WTC11 (cell line): ENCODE results near the gene PTPRC. TPM values are rescaled to one million over a fixed set of nuclear protein-coding genes. Genes with fewer than 3 reads are reported as not detected.

Experiments
- ATAC-seq: fragments of 200-7000 bp; cut with Tn5 transposase; 2 replicates; pipeline ENCODE4 v1.10.0; 2021; ENCODE audit warnings: mild to moderate bottlenecking, moderate library complexity
- CTCF ChIA-PET: fragments of 300-600 bp; sonication (Branson Sonifier 250); formaldehyde crosslinking; loops from one replicate; lab custom pipeline; 2021; ENCODE audit warnings: antibody characterized with exemption; lab: Charles Lee
- POLR2A ChIA-PET: fragments of 350-600 bp; sonication (Branson Sonifier 250); formaldehyde crosslinking; loops from one replicate; lab custom pipeline; 2021; ENCODE audit warnings: antibody characterized with exemption; lab: Charles Lee
- DNase-seq: peaks from one replicate; pipeline ENCODE4 v3.0.0; 2021; ENCODE audit warnings: low spot score
- H3K27ac Mint-ChIP-seq: 2 replicates; pipeline ENCODE4 v1.8.0; 2021; ENCODE audit warnings: mixed read lengths
- H3K27me3 Mint-ChIP-seq: 2 replicates; pipeline ENCODE4 v1.8.0; 2021; ENCODE audit warnings: low read depth, mild to moderate bottlenecking, moderate library complexity, mixed read lengths
- H3K36me3 Mint-ChIP-seq: 2 replicates; pipeline ENCODE4 v1.8.0; 2021; ENCODE audit warnings: mixed read lengths
- H3K4me1 Mint-ChIP-seq: 2 replicates; pipeline ENCODE4 v1.8.0; 2022; ENCODE audit warnings: mixed read lengths
- H3K4me3 Mint-ChIP-seq: 2 replicates; pipeline ENCODE4 v1.8.0; 2021; ENCODE audit warnings: mild to moderate bottlenecking, moderate library complexity, mixed read lengths
- H3K9me3 Mint-ChIP-seq: 2 replicates; pipeline ENCODE4 v1.8.0; 2021; ENCODE audit warnings: mixed read lengths
- AR ChIP-seq: fragments of 250-450 bp; sonication (Bioruptor Pico); IDR thresholded peaks from 2 replicates; pipeline ENCODE4 v1.9.0; 2021; ENCODE audit warnings: mild to moderate bottlenecking
- CREB1 ChIP-seq: sonication (generic); formaldehyde crosslinking; IDR thresholded peaks from 2 replicates; pipeline ENCODE4 v1.8.0; 2023; ENCODE audit warnings: mild to moderate bottlenecking, missing genetic modification reagents
- E2F4 ChIP-seq: sonication (generic); formaldehyde crosslinking; IDR thresholded peaks from 2 replicates; pipeline ENCODE4 v1.8.1; 2022; ENCODE audit warnings: low read depth, mild to moderate bottlenecking, moderate library complexity, missing genetic modification reagents, borderline replicate concordance
- E2F5 ChIP-seq: sonication (generic); formaldehyde crosslinking; IDR thresholded peaks from 2 replicates; pipeline ENCODE4 v1.8.1; 2022; ENCODE audit warnings: mild to moderate bottlenecking, moderate library complexity, missing genetic modification reagents
- ETV6 ChIP-seq: sonication (generic); formaldehyde crosslinking; IDR thresholded peaks from 2 replicates; pipeline ENCODE4 v1.8.1; 2022; ENCODE audit warnings: mild to moderate bottlenecking, missing genetic modification reagents
- IRF1 ChIP-seq: sonication (generic); formaldehyde crosslinking; IDR thresholded peaks from 2 replicates; pipeline ENCODE4 v1.8.0; 2023; ENCODE audit warnings: missing genetic modification reagents
- JUN ChIP-seq: sonication (generic); formaldehyde crosslinking; IDR thresholded peaks from 2 replicates; pipeline ENCODE4 v1.8.0; 2023; ENCODE audit warnings: mild to moderate bottlenecking, missing genetic modification reagents
- KAT7 ChIP-seq: sonication (generic); formaldehyde crosslinking; IDR thresholded peaks from 2 replicates; pipeline ENCODE4 v1.8.1; 2023; ENCODE audit warnings: missing genetic modification reagents, mild to moderate bottlenecking, borderline replicate concordance
- PRDM15 ChIP-seq: sonication (generic); formaldehyde crosslinking; IDR thresholded peaks from 2 replicates; pipeline ENCODE4 v1.8.0; 2022; ENCODE audit warnings: missing genetic modification reagents
- PREB ChIP-seq: sonication (generic); formaldehyde crosslinking; IDR thresholded peaks from 2 replicates; pipeline ENCODE4 v1.8.1; 2022; ENCODE audit warnings: mild to moderate bottlenecking, missing genetic modification reagents, moderate library complexity, borderline replicate concordance
- SMAD3 ChIP-seq: sonication (generic); formaldehyde crosslinking; IDR thresholded peaks from 2 replicates; pipeline ENCODE4 v1.8.0; 2022; ENCODE audit warnings: missing genetic modification reagents, mild to moderate bottlenecking, borderline replicate concordance
- TEAD4 ChIP-seq: sonication (generic); formaldehyde crosslinking; IDR thresholded peaks from 2 replicates; pipeline ENCODE4 v1.8.0; 2022; ENCODE audit warnings: mild to moderate bottlenecking, missing genetic modification reagents
- USF1 ChIP-seq: sonication (generic); formaldehyde crosslinking; IDR thresholded peaks from 2 replicates; pipeline ENCODE4 v1.8.0; 2022; ENCODE audit warnings: mild to moderate bottlenecking, missing genetic modification reagents
- ZBTB21 ChIP-seq: sonication (generic); formaldehyde crosslinking; IDR thresholded peaks from 2 replicates; pipeline ENCODE4 v1.8.1; 2023; ENCODE audit warnings: mild to moderate bottlenecking, missing genetic modification reagents, borderline replicate concordance
- ZNF121 ChIP-seq: sonication (generic); formaldehyde crosslinking; IDR thresholded peaks from 2 replicates; pipeline ENCODE4 v1.8.0; 2023; ENCODE audit warnings: missing genetic modification reagents
- ZNF138 ChIP-seq: sonication (generic); formaldehyde crosslinking; conservative IDR thresholded peaks from 2 replicates; pipeline ENCODE4 v1.8.1; 2022; ENCODE audit warnings: mild to moderate bottlenecking, moderate library complexity, missing genetic modification reagents
- ZNF263 ChIP-seq: sonication (generic); formaldehyde crosslinking; IDR thresholded peaks from 2 replicates; pipeline ENCODE4 v1.8.1; 2022; ENCODE audit warnings: low read depth, mild to moderate bottlenecking, moderate library complexity, missing genetic modification reagents
- ZNF512 ChIP-seq: sonication (generic); formaldehyde crosslinking; IDR thresholded peaks from 2 replicates; pipeline ENCODE4 v1.8.1; 2022; ENCODE audit warnings: missing genetic modification reagents, borderline replicate concordance
- ZNF671 ChIP-seq: fragments of 250-450 bp; sonication (Bioruptor Pico); IDR thresholded peaks from 2 replicates; pipeline ENCODE4 v1.8.0; 2021; ENCODE audit warnings: mild to moderate bottlenecking
- total RNA-seq: library from RNA; stranded (reverse); gene quantifications from 3 replicates; pipeline ENCODE4 v1.2.3, GENCODE V29; 2021

The PTPRC gene
- total RNA-seq, 1 experiment from 2014 or later = 1.4 TPM

GRCh38 chr1:198667186-198667585 is 28.3 kb downstream of the PTPRC start:
- H3K9me3 Mint-ChIP-seq = no peaks in the 10 kb centered on the region
- H3K36me3 Mint-ChIP-seq = no peaks in the 10 kb centered on the region
- peaks cover 18% of the 10 kb centered on the region for H3K4me1 Mint-ChIP-seq
- H3K27me3 Mint-ChIP-seq = no peaks in the 10 kb centered on the region
- H3K4me3 Mint-ChIP-seq = no peak overlapping the region
- ATAC-seq = no peak
- DNase-seq = no peak
- ChIA-PET POLR2A (no interaction called here), CTCF (no interaction called here)
- no peak overlapping the region for H3K27ac Mint-ChIP-seq
- TF ChIP-seq ETV6 (CRISPR knock-in tag) = no peak
- no peak for TF ChIP-seq SMAD3 (CRISPR knock-in tag)
- no peak for TF ChIP-seq JUN (CRISPR knock-in tag)
- no peak for TF ChIP-seq E2F5 (CRISPR knock-in tag)
- no peak for TF ChIP-seq AR (CRISPR knock-in tag)
- no peak for TF ChIP-seq PREB

- H3K27me3 Mint-ChIP-seq = no peaks in the 10 kb centered on the region
- no peak overlapping the region; the same call in 1 of the 2 replicates for H3K27ac Mint-ChIP-seq
- H3K9me3 Mint-ChIP-seq = no peaks in the 10 kb centered on the region
- no peak for ATAC-seq
- CTCF ChIA-PET = no interaction called here
- POLR2A ChIA-PET = no interaction called here
- peaks cover 16% of the 10 kb centered on the region for H3K4me1 Mint-ChIP-seq
- no peak overlapping the region for H3K4me3 Mint-ChIP-seq
- no peaks in the 10 kb centered on the region for H3K36me3 Mint-ChIP-seq
- DNase-seq = no peak
- no peak for TF ChIP-seq CREB1 (CRISPR knock-in tag)
- TF ChIP-seq USF1 (CRISPR knock-in tag) = no peak
- TF ChIP-seq KAT7 (CRISPR knock-in tag) = no peak
- no peak for TF ChIP-seq AR (CRISPR knock-in tag)
- no peak for TF ChIP-seq ZNF138 (CRISPR knock-in tag)
- no peak for TF ChIP-seq ZNF512
- TF ChIP-seq E2F4 (CRISPR knock-in tag) = no peak
- no peak for TF ChIP-seq TEAD4 (CRISPR knock-in tag)
- no peak for TF ChIP-seq ZBTB21 (CRISPR knock-in tag)
- no peak for TF ChIP-seq ZNF121 (CRISPR knock-in tag)
- no peak for TF ChIP-seq ZNF671 (CRISPR knock-in tag)
- TF ChIP-seq ETV6 (CRISPR knock-in tag) = no peak
- no peak for TF ChIP-seq IRF1 (CRISPR knock-in tag)
- TF ChIP-seq ZNF263 (CRISPR knock-in tag) = no peak
- no peak for TF ChIP-seq PRDM15
Measured at GRCh38 chr1:198667807-198668206, 29.0 kb downstream of the PTPRC start.
